ES-I3 (cell line): ENCODE data around the gene GALT.

ENCODE experiments used
- H3K36me3 ChIP-seq: 2 replicates; pipeline ENCODE4 v1.6.1; 2013; ENCODE audit warnings: mild to moderate bottlenecking, low read length, control low read depth, moderate library complexity; ENCODE audit not compliant: insufficient read depth
- H3K4me1 ChIP-seq: 2 replicates; pipeline ENCODE4 v1.6.1; 2013; ENCODE audit warnings: mild to moderate bottlenecking, control low read depth, low read length; ENCODE audit not compliant: insufficient read depth
- H3K9ac ChIP-seq: 2 replicates; pipeline ENCODE4 v1.6.1; 2013; ENCODE audit warnings: low read depth, mild to moderate bottlenecking, low read length, moderate library complexity
- H3K9me3 ChIP-seq: 2 replicates; pipeline ENCODE4 v1.6.1; 2013; ENCODE audit warnings: mild to moderate bottlenecking, low read length, moderate library complexity; ENCODE audit not compliant: control insufficient read depth, insufficient read depth

The GALT gene

DNA sequence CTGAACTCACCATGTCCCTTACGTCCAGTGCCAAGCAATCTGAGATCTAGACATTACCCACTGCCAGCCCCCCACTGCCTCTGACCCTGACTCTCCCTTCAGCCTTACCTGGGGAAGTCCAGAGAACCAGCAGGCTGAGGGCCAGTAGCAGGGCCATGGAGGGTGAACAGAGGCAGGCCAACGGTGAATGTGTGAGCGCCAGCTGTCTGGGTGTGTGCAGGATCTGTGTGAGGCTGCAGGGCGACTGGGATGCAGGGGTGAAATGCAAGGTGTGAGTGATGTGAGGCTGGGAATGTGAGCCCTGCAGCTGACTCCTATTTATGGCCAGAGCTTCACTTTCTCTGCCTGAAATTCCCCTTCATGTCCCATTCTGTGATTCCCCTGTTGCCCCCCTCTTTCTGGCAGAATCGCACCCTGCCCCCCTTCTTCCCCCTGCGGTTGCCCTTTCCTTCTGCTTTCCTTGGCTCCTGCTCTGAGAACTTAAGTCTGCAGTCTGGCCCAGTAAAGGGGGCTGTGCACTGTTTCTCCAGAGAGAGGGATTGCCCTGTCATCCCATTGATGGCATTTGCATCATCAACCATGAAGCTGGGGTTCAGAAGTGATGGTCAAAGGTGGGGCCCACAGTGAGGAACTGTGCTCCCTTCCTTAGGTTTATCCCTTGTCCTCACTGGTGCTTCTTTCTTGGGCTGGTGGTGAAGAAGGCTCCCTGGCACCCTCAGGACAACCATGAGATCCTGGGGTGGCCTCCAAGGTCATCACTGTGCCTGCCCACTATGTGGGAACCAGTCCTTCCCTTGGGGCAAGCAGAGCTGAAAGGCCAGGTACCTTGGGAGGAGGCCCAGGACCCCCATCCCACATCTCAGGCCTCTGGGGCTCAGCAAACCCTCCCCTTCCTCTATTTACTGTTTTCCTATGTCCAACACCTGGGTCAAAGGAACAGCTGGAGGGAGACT, 44.8 kb downstream of the GALT start, which contains the start of gene CCL19:
TSS of gene CCL19 (minus strand) at position 294 of the 953 bp plus-strand sequence. CDS start at position 157, 137 bp downstream.
- Histone ChIP-seq H3K9me3 (no peaks in the 10 kb centered on the region), H3K4me1 (no peaks in the 10 kb centered on the region), H3K9ac (no peak within 1 kb of the TSS), H3K36me3 (no peaks in the 10 kb centered on the region)

DNA sequence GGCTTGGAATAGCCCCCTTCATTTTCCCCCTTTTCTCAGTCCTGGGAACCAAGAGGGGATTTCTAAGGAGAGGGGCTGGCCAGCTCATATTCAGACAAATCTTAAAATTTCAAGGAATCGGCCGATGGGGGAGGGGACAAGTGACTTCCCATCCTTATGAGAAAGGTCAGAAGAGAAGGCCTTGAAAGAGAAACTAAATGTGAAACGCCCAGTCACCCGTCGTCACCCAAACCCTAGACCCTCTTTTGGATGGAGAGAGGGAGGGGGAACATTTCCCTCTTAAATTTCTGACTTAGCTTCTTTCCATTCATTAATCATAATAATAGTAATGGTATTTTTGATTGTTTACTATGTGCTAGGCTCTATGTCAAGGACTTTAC, 45.5 kb downstream of the GALT start:
- H3K4me1 ChIP-seq: no peaks in the 10 kb centered on the region
- H3K9me3 ChIP-seq: no peaks in the 10 kb centered on the region
- no peaks in the 10 kb centered on the region for H3K36me3 ChIP-seq
- no peak overlapping the region for H3K9ac ChIP-seq

DNA sequence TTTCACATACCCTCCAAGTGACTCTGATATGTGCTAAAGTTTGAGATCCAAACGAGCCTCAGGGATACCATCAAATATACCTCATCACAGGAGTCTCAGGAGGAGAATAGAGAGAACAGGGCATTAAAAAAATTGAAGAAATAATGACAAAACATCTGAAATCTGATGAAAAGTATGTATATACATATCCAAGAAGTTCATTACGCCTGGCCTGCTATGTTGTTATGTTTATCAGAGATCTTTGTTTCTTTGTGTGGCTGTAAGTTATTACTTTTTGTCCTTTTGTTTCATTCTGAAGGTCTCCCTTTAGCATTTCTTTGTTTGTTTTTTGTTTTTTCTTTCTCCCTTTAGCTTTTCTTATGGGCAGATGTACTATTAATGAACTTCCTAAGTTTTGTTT, 47.1 kb downstream of the GALT start:
- Histone ChIP-seq H3K4me1 (no peaks in the 10 kb centered on the region), H3K36me3 (no peaks in the 10 kb centered on the region), H3K9ac (no peak overlapping the region), H3K9me3 (no peaks in the 10 kb centered on the region)

DNA sequence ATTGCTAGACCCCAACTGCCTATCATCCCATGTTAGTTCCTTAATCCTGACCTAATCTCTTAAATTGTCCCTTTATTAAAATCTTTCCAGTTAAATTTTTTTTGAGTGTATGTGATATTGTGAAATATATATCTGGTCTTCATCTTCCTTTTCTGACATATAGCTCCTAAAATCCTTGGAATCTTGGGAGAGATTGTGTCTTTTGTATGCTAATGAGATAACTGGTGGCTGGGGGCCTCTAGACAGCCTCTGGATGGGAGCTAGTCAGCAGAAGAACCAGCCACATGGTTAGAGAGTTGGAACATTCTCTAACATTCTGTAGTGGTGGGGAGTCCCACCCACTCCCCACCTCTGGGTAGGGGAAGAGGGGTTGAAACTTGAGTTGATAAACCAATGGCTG, 48.3 kb downstream of the GALT start:
- Histone ChIP-seq H3K9me3 (no peaks in the 10 kb centered on the region), H3K4me1 (no peaks in the 10 kb centered on the region), H3K36me3 (no peaks in the 10 kb centered on the region), H3K9ac (no peak overlapping the region)
